Glutamatergic neuron (in vitro differentiated cells): ENCODE measurements around the gene SMAD6. TPM values are rescaled to one million over a fixed set of nuclear protein-coding genes. Genes with fewer than 3 reads are reported as not detected.

Source experiments
- DNase-seq: peaks from one replicate; pipeline ENCODE4 v3.0.0; 2022
- H3K27ac Mint-ChIP-seq: one replicate; pipeline ENCODE4 v1.8.0; 2020; ENCODE audit warnings: mild to moderate bottlenecking, mixed read lengths, inconsistent platforms; ENCODE audit not compliant: unreplicated experiment
- H3K27me3 Mint-ChIP-seq: one replicate; pipeline ENCODE4 v1.8.0; 2020; ENCODE audit warnings: mild to moderate bottlenecking, moderate library complexity, mixed read lengths, inconsistent platforms; ENCODE audit not compliant: unreplicated experiment
- H3K36me3 Mint-ChIP-seq: one replicate; pipeline ENCODE4 v1.8.0; 2020; ENCODE audit warnings: mild to moderate bottlenecking, mixed read lengths, inconsistent platforms; ENCODE audit not compliant: unreplicated experiment
- H3K4me1 Mint-ChIP-seq: one replicate; pipeline ENCODE4 v1.8.0; 2020; ENCODE audit warnings: mild to moderate bottlenecking, low read depth, mixed read lengths, inconsistent platforms; ENCODE audit not compliant: unreplicated experiment
- H3K4me3 Mint-ChIP-seq: one replicate; pipeline ENCODE4 v1.8.0; 2020; ENCODE audit warnings: mild to moderate bottlenecking, mixed read lengths, inconsistent platforms; ENCODE audit not compliant: unreplicated experiment
- H3K9me3 Mint-ChIP-seq: one replicate; pipeline ENCODE4 v1.8.0; 2020; ENCODE audit warnings: mild to moderate bottlenecking, moderate library complexity, mixed read lengths, inconsistent platforms; ENCODE audit not compliant: unreplicated experiment
- total RNA-seq: library from RNA; stranded (reverse); fragmentation: NEBNext Ultra II Directional; extraction: Animal tissue kit (Norgen Biotek cat#: 25700); gene quantifications from one replicate; pipeline ENCODE4 v1.2.1, GENCODE V29; 2021; ENCODE audit not compliant: unreplicated experiment
- TF ChIP-seq, protein P1 (sequence below): fragments of 200-600 bp; sonication (generic); IDR thresholded peaks from one replicate; pipeline ENCODE4 v1.5.0; 2021; ENCODE audit not compliant: partially characterized antibody, unreplicated experiment

Gene SMAD6
- total RNA-seq, 1 donor from 2014 or later: 0.83 TPM

- H3K4me3 Mint-ChIP-seq: no peak overlapping the region
- H3K27me3 Mint-ChIP-seq: peaks cover 4% of the 10 kb centered on the region
- no peak overlapping the region for H3K27ac Mint-ChIP-seq
- H3K9me3 Mint-ChIP-seq: peaks cover 2% of the 10 kb centered on the region
- TF ChIP-seq, protein P1, sequence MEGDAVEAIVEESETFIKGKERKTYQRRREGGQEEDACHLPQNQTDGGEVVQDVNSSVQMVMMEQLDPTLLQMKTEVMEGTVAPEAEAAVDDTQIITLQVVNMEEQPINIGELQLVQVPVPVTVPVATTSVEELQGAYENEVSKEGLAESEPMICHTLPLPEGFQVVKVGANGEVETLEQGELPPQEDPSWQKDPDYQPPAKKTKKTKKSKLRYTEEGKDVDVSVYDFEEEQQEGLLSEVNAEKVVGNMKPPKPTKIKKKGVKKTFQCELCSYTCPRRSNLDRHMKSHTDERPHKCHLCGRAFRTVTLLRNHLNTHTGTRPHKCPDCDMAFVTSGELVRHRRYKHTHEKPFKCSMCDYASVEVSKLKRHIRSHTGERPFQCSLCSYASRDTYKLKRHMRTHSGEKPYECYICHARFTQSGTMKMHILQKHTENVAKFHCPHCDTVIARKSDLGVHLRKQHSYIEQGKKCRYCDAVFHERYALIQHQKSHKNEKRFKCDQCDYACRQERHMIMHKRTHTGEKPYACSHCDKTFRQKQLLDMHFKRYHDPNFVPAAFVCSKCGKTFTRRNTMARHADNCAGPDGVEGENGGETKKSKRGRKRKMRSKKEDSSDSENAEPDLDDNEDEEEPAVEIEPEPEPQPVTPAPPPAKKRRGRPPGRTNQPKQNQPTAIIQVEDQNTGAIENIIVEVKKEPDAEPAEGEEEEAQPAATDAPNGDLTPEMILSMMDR: no peak
- no peaks in the 10 kb centered on the region for H3K4me1 Mint-ChIP-seq
- peaks cover 5% of the 10 kb centered on the region for H3K36me3 Mint-ChIP-seq
- DNase-seq: no peak
These were observed 31.9 kb upstream of the SMAD6 start for GRCh38 chr15:66670175-66670574.

GRCh38 chr15:66670762-66671580 lies 31.1 kb upstream of the SMAD6 start:
- peaks cover 4% of the 10 kb centered on the region for H3K9me3 Mint-ChIP-seq
- H3K36me3 Mint-ChIP-seq: peaks cover 5% of the 10 kb centered on the region
- H3K27me3 Mint-ChIP-seq: peaks cover 7% of the 10 kb centered on the region
- no peaks in the 10 kb centered on the region for H3K4me1 Mint-ChIP-seq
- TF ChIP-seq, protein P1: no peak
- no peak overlapping the region for H3K27ac Mint-ChIP-seq
- no peak for DNase-seq
- H3K4me3 Mint-ChIP-seq: no peak overlapping the region

DNA sequence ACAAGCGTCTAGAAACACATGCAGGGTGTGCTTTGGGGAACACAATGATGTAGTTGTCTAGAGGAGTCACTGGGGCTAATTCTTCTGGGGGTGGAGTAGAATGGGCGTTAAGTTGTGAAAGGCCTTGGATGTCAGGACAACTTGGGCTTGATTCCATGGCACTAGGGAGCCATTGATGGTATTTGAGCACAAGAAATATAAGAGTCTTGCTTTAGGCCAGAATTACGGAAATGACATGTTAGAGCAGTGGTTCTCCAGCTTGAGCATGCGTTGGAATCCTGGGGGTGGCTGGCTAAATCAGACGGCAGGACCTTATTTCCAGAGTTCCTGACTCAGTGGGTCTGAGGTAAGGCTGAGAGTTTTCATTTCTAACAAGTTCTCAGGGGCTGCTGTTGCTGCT lies 29.2 kb upstream of the SMAD6 start:
- no peak for DNase-seq
- peaks cover 2% of the 10 kb centered on the region for H3K36me3 Mint-ChIP-seq
- no peak overlapping the region for H3K4me3 Mint-ChIP-seq
- H3K4me1 Mint-ChIP-seq: no peaks in the 10 kb centered on the region
- TF ChIP-seq, protein P1: no peak
- peaks cover 11% of the 10 kb centered on the region for H3K27me3 Mint-ChIP-seq
- H3K9me3 Mint-ChIP-seq: peaks cover 1% of the 10 kb centered on the region
- no peak overlapping the region for H3K27ac Mint-ChIP-seq

DNA sequence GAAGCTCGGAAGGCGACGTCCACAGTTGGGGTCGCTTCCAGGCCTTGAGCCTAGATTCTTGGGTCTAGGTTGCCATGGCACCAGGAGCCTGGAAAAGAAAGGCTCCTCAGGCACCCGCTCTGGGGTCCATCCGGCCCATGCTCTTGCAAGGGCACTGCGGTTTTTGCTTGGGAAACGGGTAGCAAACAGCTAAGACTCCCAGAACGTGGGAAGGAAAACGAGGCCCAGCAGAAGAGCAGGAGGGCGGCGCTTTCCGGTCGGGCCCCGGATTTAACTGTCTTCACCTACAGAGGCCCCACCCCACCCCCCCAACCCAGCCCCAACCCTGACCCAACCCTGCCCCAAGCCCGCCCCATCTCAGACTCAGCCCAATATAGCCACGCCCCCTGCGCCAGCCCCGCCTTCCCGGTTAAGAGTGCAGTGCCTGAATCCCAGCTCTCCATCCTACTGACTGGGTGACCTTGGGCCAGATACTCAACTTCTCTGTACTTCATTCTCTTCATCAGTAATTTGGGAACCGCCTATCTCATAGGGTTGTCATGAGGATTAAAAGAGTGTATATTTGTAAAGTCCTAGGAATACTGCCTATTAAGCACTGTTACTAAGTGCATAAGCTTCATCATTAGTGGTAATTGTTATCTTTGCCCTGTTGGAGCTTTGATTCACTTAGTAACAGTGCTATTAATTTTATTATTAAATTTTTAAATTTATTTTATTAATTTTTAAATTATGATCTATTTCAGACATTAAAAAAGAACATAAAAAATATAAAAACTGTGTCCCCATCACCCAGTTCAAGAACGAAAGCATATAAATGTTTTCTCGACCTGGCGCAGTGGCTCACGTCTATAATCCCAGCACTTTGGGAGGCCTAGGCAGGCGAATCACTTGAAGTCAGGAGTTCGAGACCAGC lies 28.4 kb upstream of the SMAD6 start:
- H3K4me3 Mint-ChIP-seq: no peak overlapping the region
- no peak overlapping the region for H3K27ac Mint-ChIP-seq
- H3K9me3 Mint-ChIP-seq: peaks cover 1% of the 10 kb centered on the region
- DNase-seq: peak; percentile 53
- peaks cover 11% of the 10 kb centered on the region for H3K27me3 Mint-ChIP-seq
- H3K4me1 Mint-ChIP-seq: no peaks in the 10 kb centered on the region
- TF ChIP-seq, protein P1: no peak
- no peaks in the 10 kb centered on the region for H3K36me3 Mint-ChIP-seq

DNA sequence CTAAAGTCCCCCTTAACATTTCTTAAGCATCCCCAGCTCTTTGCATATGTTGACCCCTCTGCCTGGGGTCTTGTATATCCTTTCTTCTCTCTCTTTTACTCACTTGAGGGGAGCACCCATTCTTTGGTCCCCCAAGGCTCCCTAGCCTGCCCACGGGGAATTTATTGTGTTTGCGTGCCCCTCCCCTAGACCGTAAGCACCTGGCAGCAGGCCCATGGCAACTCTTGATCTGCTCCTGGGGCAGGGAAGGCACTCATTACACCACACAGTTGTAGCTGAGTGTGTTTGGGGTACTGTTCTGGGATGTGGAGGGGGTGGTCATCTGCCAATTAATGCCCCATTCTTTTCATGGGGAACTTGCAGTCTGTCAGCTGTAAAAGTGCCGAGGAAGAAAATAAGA lies 27.3 kb upstream of the SMAD6 start:
- no peak for DNase-seq
- Mint-ChIP-seq H3K27ac (no peak overlapping the region), H3K36me3 (no peaks in the 10 kb centered on the region), H3K27me3 (peaks cover 11% of the 10 kb centered on the region), H3K4me1 (peaks cover 7% of the 10 kb centered on the region), H3K9me3 (peaks cover 1% of the 10 kb centered on the region), H3K4me3 (no peak overlapping the region)
- TF ChIP-seq, protein P1: no peak
